GM19452 (cell line): ENCODE results near the gene ARVCF.

ENCODE experiments used
- ATAC-seq: cut with Tn5 transposase; IDR thresholded peaks from one replicate; pipeline ENCODE4 v1.9.1; 2021; ENCODE audit not compliant: unreplicated experiment

Gene ARVCF

GRCh38 chr22:20017622-20017958 lies 967 bp upstream of the ARVCF start:
- no peak for ATAC-seq

GRCh38 chr22:20015971-20016733 lies 471 bp downstream of the ARVCF start:
- no peak for ATAC-seq

GRCh38 chr22:20015187-20015625 lies 1.4 kb downstream of the ARVCF start:
- ATAC-seq = no peak

GRCh38 chr22:20014526-20015186 lies 2.0 kb downstream of the ARVCF start:
- no peak for ATAC-seq

GRCh38 chr22:20013382-20013871 lies 3.2 kb downstream of the ARVCF start:
- ATAC-seq = no peak

- no peak for ATAC-seq
Measured at GRCh38 chr22:20012741-20013331, 3.8 kb downstream of the ARVCF start.

- ATAC-seq = no peak
Measured at GRCh38 chr22:20011993-20012740, 4.5 kb downstream of the ARVCF start.

- ATAC-seq = no peak
Measured at GRCh38 chr22:20011123-20011992, 5.3 kb downstream of the ARVCF start.

GRCh38 chr22:20010307-20011122 lies 6.1 kb downstream of the ARVCF start:
- no peak for ATAC-seq

- no peak for ATAC-seq
Measured at GRCh38 chr22:20009582-20010306, 6.9 kb downstream of the ARVCF start.

GRCh38 chr22:20009018-20009491 lies 7.6 kb downstream of the ARVCF start:
- no peak for ATAC-seq

- ATAC-seq = no peak
Measured at GRCh38 chr22:20008221-20008995, 8.2 kb downstream of the ARVCF start.

GRCh38 chr22:20004464-20004863 lies 12.2 kb downstream of the ARVCF start:
- ATAC-seq = no peak

- ATAC-seq = no peak
Measured at GRCh38 chr22:20003304-20003703, 13.3 kb downstream of the ARVCF start.

- ATAC-seq = no peak
Measured at GRCh38 chr22:20002636-20003035, 14.0 kb downstream of the ARVCF start.

- no peak for ATAC-seq
Measured at GRCh38 chr22:20002128-20002527, 14.5 kb downstream of the ARVCF start.

GRCh38 chr22:20001082-20001638 lies 15.5 kb downstream of the ARVCF start:
- no peak for ATAC-seq
